Measurements from ENCODE around the gene SCUBE2.

Gene SCUBE2

DNA sequence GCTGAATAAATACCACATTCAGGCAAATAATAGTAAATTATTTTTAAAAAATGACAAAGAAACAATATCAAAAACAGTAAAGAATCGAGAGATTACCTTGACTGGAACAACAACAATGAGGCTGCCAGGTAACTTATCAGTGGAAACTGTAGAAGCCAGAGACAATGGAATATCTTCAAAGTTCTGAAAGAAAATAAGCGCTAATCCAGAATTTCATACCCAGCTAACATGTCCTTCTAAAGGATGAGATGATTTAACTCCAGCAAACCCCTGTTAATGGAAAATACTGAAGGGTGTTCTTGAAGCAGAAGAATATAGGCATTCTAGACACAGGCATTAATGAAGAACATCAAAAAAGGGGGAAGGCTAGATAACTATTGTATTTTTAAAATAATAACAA lies 20.7 kb upstream of the SCUBE2 start:
- H2BK5ac ChIP-seq (ENCODE audit: low read depth, low read length, poor library complexity): no peak overlapping the region
- DNase-seq: no peak
- no peaks in the 10 kb centered on the region for H3K79me2 ChIP-seq (ENCODE audit: control insufficient read depth, insufficient read depth, low read length, poor library complexity)
- H3K4me1 ChIP-seq (ENCODE audit: control insufficient read depth in 1 of 2, insufficient read depth in 2 of 2, low read length in 2 of 2): no peaks in the 10 kb centered on the region
- no peak overlapping the region for H2BK12ac ChIP-seq (ENCODE audit: low read length)
- H3K9me3 ChIP-seq (ENCODE audit: insufficient read depth, low read depth, low read length): peaks cover 1% of the 10 kb centered on the region
- no peak overlapping the region for H2AK5ac ChIP-seq (ENCODE audit: low read length)
- no peaks in the 10 kb centered on the region for H3K79me1 ChIP-seq (ENCODE audit: low read length)
- no peak overlapping the region for H4K12ac ChIP-seq (ENCODE audit: low read depth, low read length)
- H2AFZ ChIP-seq (ENCODE audit: insufficient read depth, low read length, poor library complexity): no peak overlapping the region
- no peak overlapping the region for H3K27ac ChIP-seq (ENCODE audit: low read depth, low read length)
- H3K14ac ChIP-seq (ENCODE audit: low read length): no peak overlapping the region
- no peaks in the 10 kb centered on the region for H3K27me3 ChIP-seq (ENCODE audit: insufficient read depth, low read length)
- H4K91ac ChIP-seq (ENCODE audit: low read depth, low read length): no peak overlapping the region
- H3K36me3 ChIP-seq (ENCODE audit: control insufficient read depth in 1 of 2, insufficient read depth in 2 of 2, low read length in 2 of 2): no peaks in the 10 kb centered on the region
- H3K9ac ChIP-seq (ENCODE audit: low read length): no peak overlapping the region
- H3K4me3 ChIP-seq (ENCODE audit: low read depth, low read length): no peak overlapping the region
- no peak overlapping the region for H3K4ac ChIP-seq (ENCODE audit: low read depth, low read length)
- no peak overlapping the region for H3K4me2 ChIP-seq (ENCODE audit: low read length)
- no peak overlapping the region for H3K23ac ChIP-seq (ENCODE audit: low read length)
- no peak overlapping the region for H2BK120ac ChIP-seq (ENCODE audit: insufficient read depth, low read length, poor library complexity)
- no peak overlapping the region for H4K8ac ChIP-seq (ENCODE audit: low read depth, low read length)
- WGBS (ENCODE audit: extremely low coverage, insufficient coverage, insufficient read length): no CpG with 5 or more reads among the region's 2 CpGs
- H3K18ac ChIP-seq (ENCODE audit: low read length): no peak overlapping the region

DNA sequence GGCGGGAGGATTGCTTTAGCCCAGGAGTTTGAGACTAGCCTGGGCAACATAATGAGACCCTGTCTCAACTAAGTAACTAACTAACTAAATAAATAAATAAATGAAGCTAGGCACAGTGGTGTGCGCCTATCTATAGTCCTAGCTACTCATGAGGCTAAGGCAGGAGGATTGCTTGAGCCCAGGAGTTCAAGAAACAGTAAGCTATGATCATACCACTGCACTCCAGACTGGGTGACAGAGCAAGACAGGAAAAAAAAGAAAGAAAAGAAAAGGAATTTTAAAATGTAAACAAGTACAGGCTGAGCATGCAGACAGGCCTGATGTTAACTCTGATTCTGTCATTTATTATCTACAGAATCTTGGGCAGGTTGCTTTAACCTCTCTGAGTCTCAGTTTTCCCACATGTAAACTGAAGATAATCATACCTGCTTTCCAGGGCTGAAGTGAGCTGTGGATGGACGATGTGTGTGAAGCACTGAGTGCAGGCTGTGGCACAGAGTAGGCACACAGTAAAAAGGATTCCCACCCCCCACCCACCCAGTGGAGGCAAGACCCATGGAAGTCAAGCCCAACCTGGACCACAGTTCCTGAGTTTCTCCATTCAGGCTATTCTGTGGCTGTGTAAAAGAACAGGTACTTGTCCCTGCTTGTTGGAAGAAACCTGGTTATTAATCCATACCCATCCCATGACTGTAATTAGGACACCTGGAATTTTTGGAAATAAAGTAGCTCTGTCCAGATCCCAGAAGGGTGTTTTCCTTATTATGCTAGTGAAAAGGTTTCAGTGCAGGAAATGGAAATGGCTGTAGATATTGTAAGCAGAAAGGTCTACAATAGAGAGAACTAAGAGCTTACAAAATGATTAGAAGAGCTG lies 18.7 kb upstream of the SCUBE2 start:
- H3K14ac ChIP-seq (ENCODE audit: low read length): no peak overlapping the region
- no peaks in the 10 kb centered on the region for H3K79me2 ChIP-seq (ENCODE audit: control insufficient read depth, insufficient read depth, low read length, poor library complexity)
- H3K27me3 ChIP-seq (ENCODE audit: insufficient read depth, low read length): no peaks in the 10 kb centered on the region
- H2AFZ ChIP-seq (ENCODE audit: insufficient read depth, low read length, poor library complexity): no peak overlapping the region
- no peak overlapping the region for H3K4ac ChIP-seq (ENCODE audit: low read depth, low read length)
- H3K9ac ChIP-seq (ENCODE audit: low read length): no peak overlapping the region
- H3K4me1 ChIP-seq (ENCODE audit: control insufficient read depth in 1 of 2, insufficient read depth in 2 of 2, low read length in 2 of 2): no peaks in the 10 kb centered on the region
- H2AK5ac ChIP-seq (ENCODE audit: low read length): no peak overlapping the region
- no peaks in the 10 kb centered on the region for H3K36me3 ChIP-seq (ENCODE audit: control insufficient read depth in 1 of 2, insufficient read depth in 2 of 2, low read length in 2 of 2)
- H4K12ac ChIP-seq (ENCODE audit: low read depth, low read length): no peak overlapping the region
- H2BK5ac ChIP-seq (ENCODE audit: low read depth, low read length, poor library complexity): no peak overlapping the region
- H3K79me1 ChIP-seq (ENCODE audit: low read length): no peaks in the 10 kb centered on the region
- H2BK120ac ChIP-seq (ENCODE audit: insufficient read depth, low read length, poor library complexity): no peak overlapping the region
- no CpG with 5 or more reads among the region's 3 CpGs for WGBS (ENCODE audit: extremely low coverage, insufficient coverage, insufficient read length)
- no peak overlapping the region for H3K27ac ChIP-seq (ENCODE audit: low read depth, low read length)
- H3K9me3 ChIP-seq (ENCODE audit: insufficient read depth, low read depth, low read length): peaks cover 1% of the 10 kb centered on the region
- no peak overlapping the region for H3K18ac ChIP-seq (ENCODE audit: low read length)
- H2BK12ac ChIP-seq (ENCODE audit: low read length): no peak overlapping the region
- no peak overlapping the region for H3K4me2 ChIP-seq (ENCODE audit: low read length)
- no peak overlapping the region for H3K23ac ChIP-seq (ENCODE audit: low read length)
- DNase-seq: peak in 1 of 2 donors; percentile 62
- no peak overlapping the region for H4K8ac ChIP-seq (ENCODE audit: low read depth, low read length)
- no peak overlapping the region for H3K4me3 ChIP-seq (ENCODE audit: low read depth, low read length)
- no peak overlapping the region for H4K91ac ChIP-seq (ENCODE audit: low read depth, low read length)

DNA sequence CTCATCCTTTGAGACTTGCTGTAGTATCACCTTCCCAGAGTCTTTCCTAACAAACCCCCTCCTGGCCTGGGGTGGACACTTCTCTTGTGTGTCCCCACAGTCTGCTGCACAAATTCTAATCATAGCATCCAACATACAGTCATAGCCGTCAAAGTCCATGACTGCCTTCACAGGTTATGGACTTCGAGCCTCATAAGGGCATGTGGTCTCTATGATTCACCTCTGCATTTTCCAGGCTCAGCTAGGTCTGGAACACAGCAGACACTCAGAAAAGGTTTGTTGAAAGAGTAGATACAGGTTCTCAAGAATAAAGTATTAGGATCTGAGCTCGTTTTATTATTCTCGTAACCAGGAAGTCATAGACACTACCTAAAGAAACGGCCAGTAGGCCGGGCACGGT lies 13.2 kb upstream of the SCUBE2 start:
- no peak overlapping the region for H2AK5ac ChIP-seq (ENCODE audit: low read length)
- no peak for DNase-seq
- H3K9me3 ChIP-seq (ENCODE audit: insufficient read depth, low read depth, low read length): no peaks in the 10 kb centered on the region
- H3K9ac ChIP-seq (ENCODE audit: low read length): no peak overlapping the region
- no peak overlapping the region for H2BK12ac ChIP-seq (ENCODE audit: low read length)
- H3K4me2 ChIP-seq (ENCODE audit: low read length): no peak overlapping the region
- H3K18ac ChIP-seq (ENCODE audit: low read length): no peak overlapping the region
- no peak overlapping the region for H3K27ac ChIP-seq (ENCODE audit: low read depth, low read length)
- H4K91ac ChIP-seq (ENCODE audit: low read depth, low read length): no peak overlapping the region
- H2BK120ac ChIP-seq (ENCODE audit: insufficient read depth, low read length, poor library complexity): no peak overlapping the region
- no peak overlapping the region for H2BK5ac ChIP-seq (ENCODE audit: low read depth, low read length, poor library complexity)
- no peaks in the 10 kb centered on the region for H3K27me3 ChIP-seq (ENCODE audit: insufficient read depth, low read length)
- no peaks in the 10 kb centered on the region for H3K79me2 ChIP-seq (ENCODE audit: control insufficient read depth, insufficient read depth, low read length, poor library complexity)
- no peak overlapping the region for H2AFZ ChIP-seq (ENCODE audit: insufficient read depth, low read length, poor library complexity)
- no peaks in the 10 kb centered on the region for H3K79me1 ChIP-seq (ENCODE audit: low read length)
- no peaks in the 10 kb centered on the region for H3K36me3 ChIP-seq (ENCODE audit: control insufficient read depth in 1 of 2, insufficient read depth in 2 of 2, low read length in 2 of 2)
- no peak overlapping the region for H3K23ac ChIP-seq (ENCODE audit: low read length)
- H4K12ac ChIP-seq (ENCODE audit: low read depth, low read length): no peak overlapping the region
- H3K14ac ChIP-seq (ENCODE audit: low read length): no peak overlapping the region
- no peak overlapping the region for H4K8ac ChIP-seq (ENCODE audit: low read depth, low read length)
- no CpG with 5 or more reads among the region's 7 CpGs for WGBS (ENCODE audit: extremely low coverage, insufficient coverage, insufficient read length)
- no peak overlapping the region for H3K4me3 ChIP-seq (ENCODE audit: low read depth, low read length)
- no peaks in the 10 kb centered on the region for H3K4me1 ChIP-seq (ENCODE audit: control insufficient read depth in 1 of 2, insufficient read depth in 2 of 2, low read length in 2 of 2)
- H3K4ac ChIP-seq (ENCODE audit: low read depth, low read length): no peak overlapping the region

DNA sequence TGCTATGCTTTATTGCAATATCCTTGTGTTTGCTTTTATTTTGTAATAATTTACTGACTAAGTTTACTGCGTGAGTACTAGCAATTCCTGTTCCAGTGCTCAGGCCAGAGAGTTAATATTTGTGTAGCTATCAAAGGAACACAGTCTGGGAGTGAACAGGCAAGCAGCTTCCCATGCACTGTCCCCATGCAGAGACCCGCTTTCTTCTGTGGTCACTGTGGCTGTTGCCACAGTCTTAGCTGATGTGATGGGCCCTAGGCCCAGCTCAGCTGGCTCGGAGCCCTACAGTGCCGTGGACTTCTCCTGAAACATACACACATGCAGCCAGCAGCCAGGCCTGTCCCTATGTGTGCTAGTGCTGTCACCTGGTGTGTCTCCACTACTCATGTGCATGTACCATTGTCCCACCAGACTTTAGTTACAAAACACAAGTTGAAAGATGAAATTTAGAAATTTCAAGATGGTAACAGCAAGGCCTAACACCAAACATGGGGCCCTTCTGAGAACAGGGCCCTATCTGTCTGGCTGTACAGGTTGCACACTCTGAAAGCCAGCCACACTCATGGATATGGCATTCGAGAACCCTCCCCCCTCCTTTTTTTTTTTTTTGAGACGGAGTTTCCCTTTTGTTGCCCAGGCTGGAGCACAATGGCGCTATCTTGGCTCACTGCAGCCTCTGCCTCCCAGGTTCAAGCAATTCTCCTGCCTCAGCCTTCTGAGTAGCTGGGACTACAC lies 12.3 kb upstream of the SCUBE2 start:
- Histone ChIP-seq H2AK5ac (ENCODE audit: low read length) (no peak overlapping the region), H4K91ac (ENCODE audit: low read depth, low read length) (no peak overlapping the region), H3K4me1 (ENCODE audit: control insufficient read depth in 1 of 2, insufficient read depth in 2 of 2, low read length in 2 of 2) (no peaks in the 10 kb centered on the region), H3K27me3 (ENCODE audit: insufficient read depth, low read length) (no peaks in the 10 kb centered on the region), H2BK12ac (ENCODE audit: low read length) (no peak overlapping the region), H2BK120ac (ENCODE audit: insufficient read depth, low read length, poor library complexity) (no peak overlapping the region), H4K12ac (ENCODE audit: low read depth, low read length) (no peak overlapping the region), H3K9me3 (ENCODE audit: insufficient read depth, low read depth, low read length) (no peaks in the 10 kb centered on the region), H3K79me1 (ENCODE audit: low read length) (no peaks in the 10 kb centered on the region), H4K8ac (ENCODE audit: low read depth, low read length) (no peak overlapping the region), H3K14ac (ENCODE audit: low read length) (no peak overlapping the region), H3K27ac (ENCODE audit: low read depth, low read length) (no peak overlapping the region), H3K79me2 (ENCODE audit: control insufficient read depth, insufficient read depth, low read length, poor library complexity) (no peaks in the 10 kb centered on the region), H3K23ac (ENCODE audit: low read length) (no peak overlapping the region), H2BK5ac (ENCODE audit: low read depth, low read length, poor library complexity) (no peak overlapping the region), H3K18ac (ENCODE audit: low read length) (no peak overlapping the region), H3K4me2 (ENCODE audit: low read length) (no peak overlapping the region), H3K4me3 (ENCODE audit: low read depth, low read length) (no peak overlapping the region), H3K9ac (ENCODE audit: low read length) (no peak overlapping the region), H2AFZ (ENCODE audit: insufficient read depth, low read length, poor library complexity) (no peak overlapping the region), H3K36me3 (ENCODE audit: control insufficient read depth in 1 of 2, insufficient read depth in 2 of 2, low read length in 2 of 2) (no peaks in the 10 kb centered on the region), H3K4ac (ENCODE audit: low read depth, low read length) (no peak overlapping the region)
- DNase-seq: no peak
- no CpG with 5 or more reads among the region's 7 CpGs for WGBS (ENCODE audit: extremely low coverage, insufficient coverage, insufficient read length)
